ENCODE measurements around the gene DGKK.
"Not testable (repeated sequence)": the region's sequence is repeated elsewhere in the genome, so short reads cannot be mapped to it uniquely, and the experiment has no call there.

The DGKK gene

GRCh38 chrX:50430917-50431575 is 39.6 kb downstream of the DGKK start:
- DNase-seq = no peak

GRCh38 chrX:50428174-50428573 is 42.5 kb downstream of the DGKK start:
- no peak for DNase-seq

- no peak for DNase-seq
Observed at GRCh38 chrX:50407976-50408375, 62.6 kb downstream of the DGKK start.

- DNase-seq = no peak
Observed at GRCh38 chrX:50403903-50404302, 66.7 kb downstream of the DGKK start.

- DNase-seq = no peak
Observed at GRCh38 chrX:50402886-50403285, 67.7 kb downstream of the DGKK start.

GRCh38 chrX:50393902-50394301 is 76.7 kb downstream of the DGKK start:
- DNase-seq = no peak

GRCh38 chrX:50386520-50386919 is 84.1 kb downstream of the DGKK start:
- no peak for DNase-seq

GRCh38 chrX:50381729-50382415 is 88.8 kb downstream of the DGKK start:
- DNase-seq = no peak

GRCh38 chrX:50375481-50376267 is 95.0 kb downstream of the DGKK start:
- no peak for DNase-seq

- DNase-seq = no peak
Observed at GRCh38 chrX:50372966-50373365, 97.7 kb downstream of the DGKK start.

- no peak for DNase-seq
Observed at GRCh38 chrX:50343917-50344316, 126.7 kb downstream of the DGKK start.

GRCh38 chrX:50333308-50333707 is 137.3 kb downstream of the DGKK start:
- DNase-seq = no peak

- DNase-seq = not testable (repeated sequence)
Observed at GRCh38 chrX:50332668-50333067, 138.0 kb downstream of the DGKK start.

- no peak for DNase-seq
Observed at GRCh38 chrX:50327235-50327634, 143.4 kb downstream of the DGKK start.

Measured in NCI-H748 treated with DMSO at 0.1 percent for 48 hours (cell line).